Right cardiac atrium (tissue), 5 donors: Measurements from ENCODE around the gene SH3BP4. TPM values are rescaled to one million over a fixed set of nuclear protein-coding genes. Genes with fewer than 3 reads are reported as not detected.
A peak's percentile ranks its signal among the peaks of the same experiment; 100 is the strongest.

ENCODE experiments used
- ATAC-seq, 2 donors: fragments of 200-7000 bp; cut with Tn5 transposase; one replicate each; pipeline versions ENCODE4 v1.8.0 to v1.9.1; 2020; ENCODE audit warnings: moderate library complexity in 2 of 2, mild to moderate bottlenecking in 1 of 2
- DNase-seq, 3 donors: peaks; one replicate each; pipeline ENCODE4 v3.0.0-alpha.2; 2020
- H3K27ac ChIP-seq: one replicate; pipeline ENCODE4 v1.5.1; 2013; ENCODE audit warnings: mild to moderate bottlenecking, low read length, control low read depth, moderate library complexity
- H3K27me3 ChIP-seq: one replicate; pipeline ENCODE4 v1.6.1; 2013; ENCODE audit not compliant: control insufficient read depth, insufficient read depth
- H3K4me1 ChIP-seq: one replicate; pipeline ENCODE4 v1.6.1; 2013; ENCODE audit warnings: low read length; ENCODE audit not compliant: control insufficient read depth, insufficient read depth
- H3K4me3 ChIP-seq: one replicate; pipeline ENCODE4 v1.5.1; 2013; ENCODE audit warnings: low read length, control low read depth
- H3K9me3 ChIP-seq: one replicate; pipeline ENCODE4 v1.6.1; 2013; ENCODE audit warnings: low read length; ENCODE audit not compliant: control insufficient read depth
- WGBS: extraction: QIAGEN DNeasy Blood & Tissue Kit; methylation state at CpG from one replicate; pipeline ENCODE4 v1.1.7; 2013; 5-methylcytosine and 5-hydroxymethylcytosine counted together
- intact Hi-C, 4 donors: fragments of 100-400 bp; cut with DNase I; formaldehyde crosslinking; loops; one replicate each; pipeline versions ENCODE4 v1.11.0 to v1.14.0; 2022 to 2023
- polyA plus RNA-seq: library from polyadenylated mRNA; stranded (reverse); fragments of 200-250 nt; gene quantifications from one replicate; pipeline ENCODE4 v1.2.3, GENCODE V29; 2013
- total RNA-seq, 4 donors: library from RNA; stranded (reverse); fragmentation: NEBNext Ultra II Directional; extraction: Animal tissue kit (Norgen Biotek cat#: 25700); gene quantifications; one replicate each; pipeline ENCODE4 v1.2.1, GENCODE V29; 2021
- donor health status: healthy with polysubstance abuse.
- donor health status: DM: no; HTN: yes; CAD: no.
- donor health status: DM: no; HTN: no; CAD: no.
- donor health status: DM: no; HTN: yes; CAD: no; lungs with severe emphysema.
- donor health status: DM: yes; HTN: yes; CAD: no.

The SH3BP4 gene
- total and polyA plus RNA-seq, 5 donors = 12.3 to 32.0 (median 19.9) TPM

GRCh38 chr2:235024931-235025773 lies 73.3 kb downstream of the SH3BP4 start:
- H3K27me3 ChIP-seq = no peaks in the 10 kb centered on the region
- no peak overlapping the region for H3K4me3 ChIP-seq
- H3K9me3 ChIP-seq = no peaks in the 10 kb centered on the region
- no peak overlapping the region for H3K27ac ChIP-seq
- H3K4me1 ChIP-seq = peaks cover 16% of the 10 kb centered on the region
- WGBS = 60% methylated on average over 20 of the region's 20 CpGs
- ATAC-seq = peak; percentile 31 to 40
- peak in 1 of 3 donors; percentile 69 for DNase-seq
- intact Hi-C loops = no loop called here

GRCh38 chr2:235025800-235026536 lies 74.2 kb downstream of the SH3BP4 start:
- Histone ChIP-seq H3K4me3 (no peak overlapping the region), H3K27me3 (no peaks in the 10 kb centered on the region), H3K4me1 (peaks cover 16% of the 10 kb centered on the region), H3K27ac (no peak overlapping the region), H3K9me3 (no peaks in the 10 kb centered on the region)
- DNase-seq = no peak
- no peak for ATAC-seq
- intact Hi-C loops = no loop called here
- WGBS = 74% methylated on average over 11 of the region's 11 CpGs

DNA sequence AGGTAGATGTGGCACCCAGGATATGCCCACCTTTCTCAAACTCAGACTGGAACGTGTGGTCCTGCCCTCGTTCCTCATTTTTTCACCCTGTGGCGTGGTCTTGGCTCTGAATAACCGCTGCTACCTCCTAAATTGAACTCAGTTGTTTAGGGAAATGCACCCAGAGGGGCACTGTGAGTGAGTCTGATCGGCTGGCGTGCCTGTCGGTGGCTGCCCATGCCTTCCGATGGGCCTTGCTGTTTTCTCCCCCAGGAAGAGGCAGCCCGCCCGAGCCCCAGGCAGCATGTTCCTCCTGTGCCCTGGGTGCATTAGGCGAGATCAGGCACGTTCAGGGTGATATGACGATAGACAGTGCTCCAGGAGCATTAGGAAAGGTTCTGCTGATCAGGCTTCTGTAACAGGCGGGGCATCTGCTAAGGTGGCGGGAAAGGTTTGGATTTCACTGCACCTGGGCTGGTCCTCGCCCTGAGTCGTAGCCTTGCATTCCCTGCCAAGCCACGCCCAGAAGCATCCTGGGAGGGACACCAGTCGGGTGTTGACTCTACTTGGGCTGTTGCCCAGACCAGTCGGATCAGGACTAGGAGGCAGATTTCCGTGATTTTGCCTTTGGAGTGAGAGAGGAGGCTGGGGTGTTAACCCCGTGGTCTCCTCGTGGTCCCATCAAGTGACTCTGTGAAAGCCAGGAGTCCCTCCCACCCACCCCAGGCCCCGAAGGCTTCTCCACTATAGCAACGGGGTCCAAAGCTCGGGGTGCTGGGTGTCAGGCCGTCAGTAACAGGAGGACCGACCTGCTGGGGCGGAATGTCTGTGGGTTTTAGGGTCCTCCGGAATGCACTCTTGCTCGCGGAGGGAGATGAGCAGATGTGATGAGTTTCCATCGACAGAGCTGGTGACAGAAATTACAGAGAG lies 75.1 kb downstream of the SH3BP4 start:
- no peaks in the 10 kb centered on the region for H3K27me3 ChIP-seq
- no peak overlapping the region for H3K4me3 ChIP-seq
- WGBS = 57% methylated on average over 33 of the region's 33 CpGs
- intact Hi-C loops = no loop called here
- H3K27ac ChIP-seq = no peak overlapping the region
- DNase-seq = peak; percentile 74 to 88 (median 87)
- H3K9me3 ChIP-seq = no peaks in the 10 kb centered on the region
- peak; percentile 75 to 76 for ATAC-seq
- H3K4me1 ChIP-seq = peaks cover 16% of the 10 kb centered on the region

DNA sequence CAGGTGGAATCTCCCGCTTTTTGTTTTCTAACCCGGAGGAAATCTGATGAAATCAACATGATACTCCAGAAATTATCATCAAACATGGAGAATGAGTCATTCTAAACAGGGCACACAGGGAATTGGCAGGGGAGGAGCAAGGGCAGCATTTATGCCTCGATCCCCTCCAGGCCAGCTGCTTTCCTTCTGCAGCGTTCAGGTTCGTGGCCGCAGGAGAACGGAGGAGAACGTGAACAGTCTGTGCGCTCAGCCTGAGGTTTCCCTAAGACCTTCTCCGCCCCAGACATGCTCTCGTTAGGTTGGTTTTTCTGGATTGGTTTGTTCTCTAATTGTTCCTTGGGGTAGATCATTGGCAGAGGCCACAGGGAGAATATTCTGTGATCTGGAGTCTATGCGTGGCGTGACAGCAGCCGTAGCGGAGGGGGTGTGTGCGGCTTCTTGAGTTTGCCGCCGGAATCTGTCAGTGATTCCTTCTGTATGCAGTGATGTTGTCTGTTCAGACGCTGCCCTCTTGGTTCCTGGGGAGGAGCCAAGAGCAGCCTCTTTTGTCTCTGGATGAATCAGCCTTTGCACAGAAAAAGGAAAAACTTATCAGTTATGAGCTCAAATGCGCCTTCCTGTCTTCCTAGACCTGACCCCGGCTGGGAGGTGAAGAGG lies 75.9 kb downstream of the SH3BP4 start:
- H3K4me3 ChIP-seq = no peak overlapping the region
- no peaks in the 10 kb centered on the region for H3K27me3 ChIP-seq
- no peaks in the 10 kb centered on the region for H3K9me3 ChIP-seq
- H3K27ac ChIP-seq = no peak overlapping the region
- intact Hi-C loops = no loop called here
- 53% methylated on average over 21 of the region's 21 CpGs for WGBS
- ATAC-seq (peak in 1 of 2 donors; percentile 3), DNase-seq (no peak)
- H3K4me1 ChIP-seq = peaks cover 16% of the 10 kb centered on the region

DNA sequence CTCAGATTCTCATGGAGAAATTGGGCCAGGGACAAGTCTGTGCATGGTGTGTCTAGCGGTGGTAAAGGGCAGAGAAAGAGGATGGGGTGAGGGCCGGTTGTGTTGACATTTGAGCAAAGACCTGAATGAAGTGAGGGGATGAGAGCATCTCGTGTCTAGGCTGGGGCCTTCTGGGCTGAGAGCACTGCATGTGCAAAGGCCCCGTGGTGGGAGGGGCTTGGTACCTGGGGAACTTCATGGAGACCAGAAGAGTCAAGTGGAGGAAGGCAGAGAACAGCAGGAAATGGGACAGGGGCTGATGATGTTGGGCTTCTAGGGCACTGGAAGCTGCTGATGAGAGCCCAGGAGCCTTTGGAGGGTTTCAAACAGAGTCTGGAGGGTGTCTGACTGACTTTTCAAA lies 76.8 kb downstream of the SH3BP4 start:
- Histone ChIP-seq H3K4me3 (no peak overlapping the region), H3K27ac (no peak overlapping the region), H3K9me3 (no peaks in the 10 kb centered on the region), H3K27me3 (no peaks in the 10 kb centered on the region), H3K4me1 (peaks cover 16% of the 10 kb centered on the region)
- intact Hi-C loops = no loop called here
- ATAC-seq (no peak), DNase-seq (no peak)
- WGBS = 92% methylated on average over 4 of the region's 4 CpGs

DNA sequence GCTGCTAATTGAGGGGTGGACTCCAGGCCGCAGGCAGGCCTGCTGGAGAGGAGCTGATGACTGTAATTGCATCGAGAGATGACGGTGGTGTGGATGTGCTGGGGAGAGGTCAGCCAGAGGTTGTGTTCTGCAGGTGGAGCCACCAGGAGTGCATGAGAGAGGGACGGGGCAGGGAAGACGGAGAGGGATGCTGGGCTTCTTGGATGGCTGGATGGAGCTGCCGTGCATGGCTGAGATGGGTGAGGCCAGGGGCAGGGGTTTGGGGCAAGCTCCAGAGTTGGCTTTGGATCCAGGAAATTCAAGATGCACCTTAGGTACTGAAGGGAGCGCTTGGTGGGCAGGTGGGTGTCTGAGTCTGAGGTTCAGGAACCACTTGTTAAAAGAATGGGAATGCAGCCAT lies 77.2 kb downstream of the SH3BP4 start:
- peaks cover 16% of the 10 kb centered on the region for H3K4me1 ChIP-seq
- H3K9me3 ChIP-seq = no peaks in the 10 kb centered on the region
- no peak for DNase-seq
- H3K27me3 ChIP-seq = no peaks in the 10 kb centered on the region
- WGBS = 88% methylated on average over 7 of the region's 7 CpGs
- ATAC-seq = no peak
- H3K4me3 ChIP-seq = no peak overlapping the region
- intact Hi-C loops = no loop called here
- no peak overlapping the region for H3K27ac ChIP-seq

- DNase-seq = no peak
- H3K9me3 ChIP-seq = no peaks in the 10 kb centered on the region
- intact Hi-C loops = no loop called here
- 69% methylated on average over 10 of the region's 10 CpGs for WGBS
- H3K27ac ChIP-seq = no peak overlapping the region
- peaks cover 13% of the 10 kb centered on the region for H3K4me1 ChIP-seq
- H3K27me3 ChIP-seq = no peaks in the 10 kb centered on the region
- peak; percentile 4 to 31 for ATAC-seq
- no peak overlapping the region for H3K4me3 ChIP-seq
These were observed 78.3 kb downstream of the SH3BP4 start for GRCh38 chr2:235030126-235030525.

DNA sequence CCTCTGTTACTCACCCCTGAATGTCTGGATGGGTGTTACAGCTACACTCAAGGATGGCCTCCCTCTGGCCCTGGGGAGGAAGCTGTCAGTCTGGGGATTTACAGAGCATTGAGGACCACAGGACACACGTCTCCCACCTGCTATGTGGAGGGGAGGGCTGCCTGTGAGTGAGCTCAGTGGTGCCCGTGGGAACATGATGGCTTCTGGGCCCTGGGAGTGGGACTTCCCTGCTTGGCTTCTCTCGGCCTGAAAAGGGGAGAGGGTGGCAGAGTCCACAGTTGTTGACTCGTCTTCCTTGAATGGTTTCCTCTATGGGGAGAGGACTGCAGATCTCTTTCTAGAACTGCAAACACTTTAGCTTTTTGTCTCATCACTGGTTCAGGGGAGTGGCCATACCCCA lies 79.1 kb downstream of the SH3BP4 start:
- WGBS = 75% methylated on average over 4 of the region's 4 CpGs
- DNase-seq = no peak
- no peaks in the 10 kb centered on the region for H3K27me3 ChIP-seq
- H3K9me3 ChIP-seq = no peaks in the 10 kb centered on the region
- ATAC-seq = no peak
- H3K27ac ChIP-seq = no peak overlapping the region
- intact Hi-C loops = no loop called here
- H3K4me3 ChIP-seq = no peak overlapping the region
- H3K4me1 ChIP-seq = peaks cover 11% of the 10 kb centered on the region

DNA sequence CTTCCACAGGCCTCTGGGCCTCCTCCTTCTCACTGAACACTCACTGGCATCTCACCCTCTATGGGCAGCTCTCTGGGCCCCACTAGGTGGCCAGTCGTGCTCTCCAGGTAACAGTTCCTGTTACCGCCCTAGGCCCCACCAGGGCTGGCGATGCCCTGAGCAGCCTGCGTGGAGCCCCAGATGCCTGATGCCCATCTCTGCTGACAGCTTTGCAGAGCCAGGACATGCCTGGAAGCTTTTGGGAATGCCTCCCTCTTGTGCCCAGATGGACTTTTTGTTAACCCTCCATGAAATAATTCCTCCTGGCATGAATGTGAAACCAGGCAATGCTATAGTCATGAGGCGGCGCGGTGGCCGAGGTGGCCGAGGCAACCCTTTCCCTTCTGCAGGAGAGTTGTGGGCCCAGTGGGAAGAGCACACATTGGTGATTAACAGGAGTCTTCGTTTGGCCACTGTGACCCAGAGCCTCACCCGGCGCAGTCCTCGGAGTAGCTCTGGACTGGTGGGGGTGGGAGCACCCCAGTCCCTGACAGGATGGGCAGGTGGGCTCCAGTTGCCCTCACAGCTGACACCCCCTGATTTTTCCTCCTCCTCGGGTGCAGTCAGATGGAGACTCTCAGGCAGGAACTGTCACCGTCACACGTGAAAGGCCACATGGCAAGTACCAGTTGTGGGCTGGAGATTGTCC lies 80.0 kb downstream of the SH3BP4 start:
- Histone ChIP-seq H3K4me3 (no peak overlapping the region), H3K9me3 (no peaks in the 10 kb centered on the region), H3K27me3 (no peaks in the 10 kb centered on the region), H3K4me1 (peaks cover 8% of the 10 kb centered on the region), H3K27ac (no peak overlapping the region)
- DNase-seq = no peak
- intact Hi-C loops = no loop called here
- 85% methylated on average over 16 of the region's 16 CpGs for WGBS
- ATAC-seq = no peak

DNA sequence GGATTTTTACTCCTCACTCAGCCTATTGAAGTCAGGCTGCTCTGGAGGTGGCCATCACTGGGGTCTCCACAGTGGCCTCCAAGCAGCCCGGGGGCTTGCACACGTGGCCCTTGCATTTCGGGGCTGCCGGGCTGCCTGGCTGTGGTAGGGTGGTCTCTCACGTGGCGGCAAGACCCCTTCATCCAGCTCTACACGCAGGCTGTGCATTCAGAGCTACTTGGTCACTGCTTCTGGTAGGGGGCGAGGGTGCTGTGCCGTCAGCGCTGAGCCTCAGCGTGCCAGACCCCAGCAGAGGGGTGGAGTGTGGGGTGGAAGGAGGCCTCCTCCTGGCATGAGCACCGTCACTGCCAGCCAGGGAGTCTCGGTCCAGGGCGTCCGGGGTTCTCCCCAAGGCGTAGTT lies 80.6 kb downstream of the SH3BP4 start:
- no peaks in the 10 kb centered on the region for H3K27me3 ChIP-seq
- H3K4me1 ChIP-seq = peaks cover 6% of the 10 kb centered on the region
- DNase-seq (no peak), ATAC-seq (no peak)
- intact Hi-C loops = no loop called here
- WGBS = 96% methylated on average over 16 of the region's 16 CpGs
- no peak overlapping the region for H3K4me3 ChIP-seq
- no peak overlapping the region for H3K27ac ChIP-seq
- H3K9me3 ChIP-seq = no peaks in the 10 kb centered on the region
